Tibial nerve (tissue), 4 donors: ENCODE measurements around the gene SPATA20.

Experiments
- EP300 ChIP-seq, 2 donors: sonication (generic); formaldehyde crosslinking; IDR thresholded peaks; one replicate each; pipeline ENCODE4 v1.6.1; 2017; ENCODE audit warnings: antibody characterized with exemption in 2 of 2, mild to moderate bottlenecking in 1 of 2
- POLR2A ChIP-seq, 2 donors: fragments of 450-650 bp; IDR thresholded peaks; one replicate each; pipeline ENCODE4 v1.6.1; 2017; ENCODE audit warnings: antibody characterized with exemption in 2 of 2, mild to moderate bottlenecking in 2 of 2, moderate library complexity in 2 of 2
- TF ChIP-seq, protein P1 (sequence below), 5 experiments: fragments of 200-600 bp in 3 of 5; fragments of 450-650 bp in 2 of 5; sonication (generic) in 3 of 5; IDR thresholded peaks; one replicate each; pipeline ENCODE4 v1.5.1; 2016 to 2019; ENCODE audit warnings: antibody characterized with exemption in 5 of 5, mild to moderate bottlenecking in 3 of 5, moderate library complexity in 2 of 5

DNA sequence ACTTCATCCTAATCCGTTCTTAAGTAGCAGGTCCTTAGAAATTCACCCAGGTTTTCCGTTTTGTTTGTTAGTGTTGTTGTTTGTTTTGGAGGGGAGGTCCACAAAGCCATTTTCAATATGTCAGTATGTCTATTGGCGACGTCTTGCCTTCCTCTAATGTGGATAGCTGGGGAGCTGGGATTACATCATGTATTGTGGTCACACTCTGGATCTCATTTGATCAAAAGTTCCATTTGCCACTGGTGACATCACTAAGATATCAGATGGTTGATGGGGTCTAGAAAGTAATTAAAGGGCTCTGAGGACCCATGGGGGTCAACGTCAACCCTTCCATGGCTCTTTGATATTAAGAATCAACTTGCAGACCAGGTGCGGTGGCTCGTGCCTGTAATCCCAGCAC, 17.1 kb upstream of the SPATA20 start:
- TF ChIP-seq POLR2A (IDR thresholded peaks at IDR 0.05) (no peak), EP300 (IDR thresholded peaks at IDR 0.05) (no peak)
- TF ChIP-seq, protein P1, sequence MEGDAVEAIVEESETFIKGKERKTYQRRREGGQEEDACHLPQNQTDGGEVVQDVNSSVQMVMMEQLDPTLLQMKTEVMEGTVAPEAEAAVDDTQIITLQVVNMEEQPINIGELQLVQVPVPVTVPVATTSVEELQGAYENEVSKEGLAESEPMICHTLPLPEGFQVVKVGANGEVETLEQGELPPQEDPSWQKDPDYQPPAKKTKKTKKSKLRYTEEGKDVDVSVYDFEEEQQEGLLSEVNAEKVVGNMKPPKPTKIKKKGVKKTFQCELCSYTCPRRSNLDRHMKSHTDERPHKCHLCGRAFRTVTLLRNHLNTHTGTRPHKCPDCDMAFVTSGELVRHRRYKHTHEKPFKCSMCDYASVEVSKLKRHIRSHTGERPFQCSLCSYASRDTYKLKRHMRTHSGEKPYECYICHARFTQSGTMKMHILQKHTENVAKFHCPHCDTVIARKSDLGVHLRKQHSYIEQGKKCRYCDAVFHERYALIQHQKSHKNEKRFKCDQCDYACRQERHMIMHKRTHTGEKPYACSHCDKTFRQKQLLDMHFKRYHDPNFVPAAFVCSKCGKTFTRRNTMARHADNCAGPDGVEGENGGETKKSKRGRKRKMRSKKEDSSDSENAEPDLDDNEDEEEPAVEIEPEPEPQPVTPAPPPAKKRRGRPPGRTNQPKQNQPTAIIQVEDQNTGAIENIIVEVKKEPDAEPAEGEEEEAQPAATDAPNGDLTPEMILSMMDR (IDR thresholded peaks at IDR 0.05): no peak
